GM19397 (cell line): ENCODE results near the gene MIOS.

Source experiments
- ATAC-seq: cut with Tn5 transposase; IDR thresholded peaks from one replicate; pipeline ENCODE4 v1.9.1; 2021; ENCODE audit warnings: mild to moderate bottlenecking, moderate library complexity; ENCODE audit not compliant: unreplicated experiment

The MIOS gene

DNA sequence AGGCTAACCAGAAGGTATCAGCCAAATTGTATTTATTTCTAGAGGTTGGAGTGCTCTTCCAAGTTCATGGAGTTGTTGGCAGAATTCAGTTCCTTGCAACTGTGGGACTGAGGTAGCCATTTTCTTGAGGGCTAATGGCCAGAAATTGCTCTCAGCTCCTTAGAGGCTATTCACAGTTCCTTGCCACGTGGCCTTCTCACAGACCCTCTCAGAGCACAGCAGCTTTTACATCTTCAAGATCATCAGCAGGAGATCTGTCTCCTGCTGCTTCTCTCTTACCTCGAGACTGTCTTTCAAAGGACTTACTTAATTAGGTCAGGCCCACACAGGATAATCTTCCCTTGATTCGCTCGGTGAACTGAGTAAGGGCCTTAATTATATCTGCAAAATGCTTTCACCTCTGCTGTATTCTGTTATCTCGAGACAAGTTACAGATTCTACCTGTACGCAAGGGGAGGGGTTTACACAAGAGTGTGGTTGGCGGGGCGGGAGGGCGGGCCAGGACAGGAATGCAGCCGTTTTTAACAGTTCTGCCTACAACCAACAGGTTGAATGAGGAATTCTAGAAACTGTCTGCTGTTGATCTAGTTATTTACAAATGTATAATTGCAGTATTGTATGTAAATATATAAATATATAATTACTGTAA lies 15.0 kb downstream of the MIOS start:
- ATAC-seq, result no peak

DNA sequence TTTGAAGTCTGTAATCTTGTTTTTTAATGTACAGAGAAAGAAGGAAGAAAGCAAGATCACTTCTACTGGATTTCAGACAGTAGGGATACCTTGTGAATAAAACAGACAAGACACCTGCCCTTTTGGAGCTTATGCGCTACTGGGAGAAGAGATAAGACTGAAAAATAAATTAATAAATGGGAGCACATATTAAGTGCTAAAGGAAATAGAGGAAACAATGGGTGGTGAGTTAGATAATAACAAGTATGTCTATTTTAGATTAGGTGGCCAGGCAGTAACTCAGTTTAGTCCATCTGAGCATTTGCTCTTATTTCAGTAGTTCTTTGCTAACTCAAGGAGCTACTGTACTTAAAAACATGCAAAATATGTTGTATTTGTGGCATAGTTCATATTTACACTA lies 15.9 kb downstream of the MIOS start:
- ATAC-seq, result no peak

DNA sequence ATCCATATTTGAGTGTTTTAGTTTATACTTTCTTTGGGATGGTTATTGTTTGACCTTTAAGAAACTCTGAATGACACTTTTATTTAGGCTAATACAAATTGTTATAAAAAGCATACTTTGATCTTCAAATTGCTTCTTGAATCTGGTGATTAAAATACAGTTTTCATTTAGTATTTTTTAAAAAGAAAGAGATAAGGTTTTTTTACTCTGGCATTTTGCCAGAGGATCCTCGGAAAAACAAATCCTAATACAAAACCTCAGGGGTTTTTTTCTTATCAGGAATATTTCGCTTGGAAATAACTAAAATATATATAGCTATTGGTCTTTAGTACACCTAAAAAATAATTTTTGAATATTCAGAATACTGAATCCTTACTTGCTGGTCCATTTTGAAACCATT lies 17.0 kb downstream of the MIOS start:
- no peak for ATAC-seq

DNA sequence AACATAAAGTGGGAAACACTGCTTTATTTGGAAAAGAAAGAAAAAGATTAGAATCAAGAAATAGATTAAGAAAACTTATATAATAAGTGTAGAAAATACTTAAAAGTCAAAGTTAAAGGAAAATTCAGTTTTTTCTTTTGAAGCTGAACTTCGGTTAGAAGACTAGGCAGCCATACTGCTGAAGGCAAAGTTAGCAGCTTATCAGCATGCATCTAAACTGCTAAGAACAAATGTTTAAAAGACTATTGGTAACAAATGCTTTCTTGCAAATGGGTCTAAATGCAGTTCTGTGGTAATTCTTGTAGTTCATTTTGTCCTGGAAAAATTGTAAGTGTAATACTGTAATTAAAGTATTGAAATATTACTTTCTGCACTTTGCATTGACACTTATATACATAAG lies 18.0 kb downstream of the MIOS start:
- no peak for ATAC-seq

DNA sequence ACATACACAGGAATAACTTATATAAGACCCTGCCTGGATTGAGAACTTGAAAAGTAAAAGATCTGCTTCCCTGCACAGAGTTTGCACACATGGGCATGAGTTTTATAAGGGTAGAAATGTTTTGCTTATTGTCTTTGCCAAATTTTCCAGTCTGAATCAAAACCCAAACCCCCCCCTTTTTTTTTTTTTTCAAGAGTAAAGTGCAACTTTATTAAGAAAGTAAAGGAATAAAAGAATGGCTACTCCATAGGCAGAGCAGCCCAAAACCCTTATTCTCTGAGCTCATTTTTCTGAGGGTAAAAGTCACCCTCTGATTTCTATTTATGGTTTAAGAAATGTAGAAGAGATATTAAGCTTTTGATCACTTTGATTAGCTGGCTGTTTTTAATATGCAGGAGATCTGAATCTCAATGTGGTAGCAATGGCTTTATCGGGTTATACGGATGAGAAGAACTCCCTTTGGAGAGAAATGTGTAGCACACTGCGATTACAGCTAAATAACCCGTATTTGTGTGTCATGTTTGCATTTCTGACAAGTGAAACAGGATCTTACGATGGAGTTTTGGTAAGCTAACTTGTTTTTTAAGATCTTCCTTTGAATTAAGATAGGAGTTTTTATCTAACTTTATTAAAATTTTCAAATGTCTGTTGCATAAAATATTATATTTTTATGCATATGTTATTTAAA lies 18.7 kb downstream of the MIOS start:
- no peak for ATAC-seq

DNA sequence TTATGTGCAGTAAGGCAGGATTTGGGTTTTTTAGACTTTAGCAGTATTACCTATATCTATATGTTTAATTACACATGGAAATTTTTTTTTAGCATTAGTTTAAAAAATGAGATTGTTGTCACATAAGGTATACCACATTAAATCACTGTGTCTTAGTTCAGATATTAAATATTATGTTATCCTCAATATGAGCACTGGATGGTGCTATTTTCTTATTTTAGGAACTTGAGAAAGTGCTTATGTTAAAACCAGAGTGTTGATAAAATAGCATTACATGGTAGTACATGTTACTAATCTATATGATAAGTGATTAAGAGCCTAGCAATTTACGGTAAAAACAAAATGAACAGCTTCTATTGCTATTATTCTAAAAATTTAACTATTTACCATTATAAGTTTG lies 28.8 kb downstream of the MIOS start:
- ATAC-seq, result no peak

DNA sequence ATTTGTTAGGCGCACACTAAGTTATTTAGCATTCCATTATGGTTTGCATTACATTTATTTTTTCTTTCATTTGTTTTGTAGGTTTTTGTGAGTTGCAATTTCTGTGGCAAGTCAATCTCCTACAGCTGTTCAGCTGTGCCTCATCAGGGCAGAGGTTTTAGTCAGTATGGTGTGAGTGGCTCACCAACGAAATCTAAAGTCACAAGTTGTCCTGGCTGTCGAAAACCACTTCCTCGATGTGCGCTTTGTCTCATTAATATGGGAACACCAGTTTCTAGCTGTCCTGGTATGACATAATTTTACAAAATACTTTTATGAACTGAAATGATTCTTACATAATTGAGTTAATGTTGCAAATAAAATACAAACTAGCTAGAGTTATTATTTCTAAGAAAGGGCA lies 29.5 kb downstream of the MIOS start:
- ATAC-seq, result no peak

DNA sequence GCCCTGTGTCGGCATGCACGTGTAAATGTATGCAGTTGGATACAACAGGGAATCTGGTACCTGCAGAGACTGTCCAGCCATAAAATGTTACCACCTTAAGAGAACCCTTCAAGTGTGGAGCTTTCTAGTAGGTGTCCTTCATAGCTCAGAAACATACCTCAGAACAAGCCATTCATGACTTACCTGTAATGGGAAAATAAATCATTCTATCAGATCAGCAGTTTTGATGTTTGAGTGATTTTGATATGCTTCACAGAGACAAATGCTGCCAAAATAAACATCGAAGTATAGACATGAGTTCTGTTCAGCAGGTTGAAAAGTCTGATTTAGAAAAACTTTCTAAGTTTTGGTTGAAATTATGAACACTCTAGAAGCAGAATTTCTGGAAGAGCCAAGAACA lies 40.3 kb downstream of the MIOS start:
- no peak for ATAC-seq

DNA sequence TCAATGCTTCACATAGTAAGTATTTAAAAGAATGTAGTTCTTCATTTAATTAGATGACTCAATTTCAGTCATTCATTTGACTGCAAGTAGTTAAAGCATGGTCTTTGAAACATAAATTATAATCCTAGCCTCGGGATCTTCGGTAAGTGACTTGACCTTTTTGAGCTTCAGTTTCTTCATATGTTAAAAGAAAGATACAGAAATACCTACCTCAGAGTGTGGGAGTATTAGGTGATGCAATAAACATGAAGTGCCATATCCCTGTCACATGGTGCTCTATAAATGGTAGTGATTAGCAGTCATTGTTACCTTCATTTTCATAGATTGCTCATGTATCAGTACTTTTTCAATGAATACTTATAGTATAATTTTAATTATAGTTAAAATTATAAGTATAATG lies 42.6 kb downstream of the MIOS start:
- no peak for ATAC-seq

DNA sequence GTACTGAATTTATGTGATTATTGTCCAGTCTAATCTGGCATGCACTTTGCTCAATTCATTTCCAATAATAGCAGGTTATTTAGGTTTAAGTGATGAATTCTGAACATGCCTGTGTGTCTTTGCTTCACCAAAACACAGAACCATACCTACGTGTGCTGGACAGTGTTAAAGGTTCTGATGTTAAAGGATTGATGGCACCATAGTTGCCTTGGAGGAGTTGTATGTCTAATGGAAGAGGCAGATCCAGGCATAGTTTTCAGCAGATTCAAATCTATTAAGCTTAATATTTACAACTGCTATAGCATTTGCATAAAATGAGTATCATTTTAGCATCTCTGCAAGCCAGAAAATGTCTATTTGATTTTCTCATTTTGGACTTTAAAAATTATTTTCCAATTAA lies 45.8 kb downstream of the MIOS start:
- no peak for ATAC-seq

DNA sequence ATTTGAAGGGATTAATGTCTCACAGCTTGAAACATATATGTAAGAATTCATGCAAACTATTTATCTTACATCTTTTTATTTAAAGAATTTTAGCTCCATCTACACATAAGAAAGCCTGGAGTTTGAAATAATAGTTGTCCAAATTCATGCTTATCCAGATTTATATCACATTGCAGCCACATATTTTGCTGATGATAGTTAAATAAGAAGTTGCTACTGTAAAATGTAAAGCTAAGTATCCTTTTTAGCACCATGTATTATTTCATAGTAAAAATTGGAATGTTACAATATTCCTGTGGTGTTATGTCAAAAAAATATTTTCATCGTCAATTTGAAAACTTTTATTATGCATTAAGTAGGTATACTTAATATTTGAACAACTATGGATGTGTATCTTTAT lies 46.5 kb downstream of the MIOS start:
- no peak for ATAC-seq

DNA sequence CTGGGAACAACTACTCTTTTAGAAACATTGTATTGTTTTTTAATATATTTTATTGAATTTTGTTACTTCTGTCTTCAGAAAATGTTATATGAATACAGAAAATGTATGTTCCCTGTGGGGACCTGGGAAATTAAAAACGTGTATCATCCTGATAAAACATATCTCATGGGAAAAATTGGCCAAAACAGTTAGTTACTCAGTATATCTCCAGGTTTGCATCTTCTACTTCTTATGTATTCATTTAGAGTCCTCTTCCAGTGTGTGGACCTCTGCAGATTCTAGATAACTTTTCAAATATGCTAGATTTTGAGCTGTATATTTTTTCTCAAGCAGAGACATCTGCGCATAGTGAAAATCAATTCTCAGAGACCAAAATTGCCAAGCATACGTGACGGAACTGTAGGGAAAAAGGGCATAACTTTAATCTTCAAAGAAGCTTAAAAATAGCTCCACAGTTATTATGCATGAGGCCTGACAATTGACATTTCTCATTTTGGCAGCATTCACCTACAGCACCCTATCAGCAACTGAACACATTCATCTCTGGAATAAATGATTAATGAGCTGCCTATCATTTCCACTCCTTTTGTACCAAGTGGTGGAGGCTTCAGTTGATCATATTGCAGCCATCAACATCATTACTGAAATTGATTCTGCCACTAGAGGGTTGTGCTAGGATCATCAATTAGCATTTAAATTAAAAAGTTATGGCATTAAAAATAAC lies 47.5 kb downstream of the MIOS start:
- no peak for ATAC-seq

DNA sequence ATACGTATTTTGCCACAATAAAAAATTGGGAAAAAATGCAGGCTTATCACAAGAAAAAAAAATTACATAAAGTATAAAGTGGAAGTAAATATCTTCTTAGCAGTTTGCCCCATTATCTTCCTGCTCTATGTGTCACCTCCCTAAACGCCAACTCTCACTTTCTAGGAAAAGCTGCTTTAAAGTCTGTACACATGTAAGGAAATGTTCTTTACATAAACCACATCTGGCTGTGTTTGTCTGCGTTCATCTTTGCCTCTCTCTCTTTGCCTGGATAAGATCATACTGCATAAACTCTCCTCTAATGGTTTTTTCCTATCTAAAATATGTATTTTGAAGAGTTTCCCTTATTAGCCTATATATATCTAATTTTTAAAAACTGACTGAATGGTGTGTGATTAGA lies 50.9 kb downstream of the MIOS start:
- no peak for ATAC-seq

DNA sequence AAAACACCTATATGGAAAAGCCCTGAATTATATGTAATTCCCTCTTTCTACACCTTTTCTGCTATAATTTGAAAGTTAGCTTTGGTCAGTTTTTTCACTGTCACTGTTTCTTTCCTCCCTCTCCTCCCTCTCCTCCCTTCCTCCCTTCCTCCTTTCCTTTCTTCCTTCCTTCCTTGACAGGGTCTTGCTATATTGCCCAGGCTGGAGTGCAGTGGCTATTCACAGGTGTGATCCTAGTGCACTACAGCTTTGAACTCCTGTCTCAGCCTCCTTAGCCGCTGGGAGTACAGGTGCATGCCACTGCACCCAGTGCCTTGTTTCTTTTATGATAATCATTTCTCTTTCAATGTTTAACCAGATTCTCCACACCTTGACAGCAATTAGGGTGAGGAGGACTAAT lies 51.7 kb downstream of the MIOS start:
- no peak for ATAC-seq

DNA sequence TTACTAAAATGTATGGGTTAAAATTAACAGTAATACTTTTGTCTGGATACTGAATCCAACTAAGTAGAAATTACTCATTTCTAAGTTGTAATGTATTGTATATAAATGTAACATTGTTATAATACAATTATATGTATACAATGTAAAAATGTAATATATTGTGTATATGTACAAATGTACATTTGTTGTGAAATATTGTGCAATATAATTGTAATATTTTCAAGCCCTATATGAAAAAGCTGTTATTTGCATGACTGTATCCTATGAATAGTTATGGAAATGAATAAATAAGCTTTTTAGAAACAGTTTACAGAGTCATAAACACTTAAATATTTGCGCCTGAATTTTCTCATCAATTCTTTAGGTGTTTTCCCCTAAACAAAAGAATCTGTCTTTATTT lies 53.6 kb downstream of the MIOS start:
- ATAC-seq, result no peak

DNA sequence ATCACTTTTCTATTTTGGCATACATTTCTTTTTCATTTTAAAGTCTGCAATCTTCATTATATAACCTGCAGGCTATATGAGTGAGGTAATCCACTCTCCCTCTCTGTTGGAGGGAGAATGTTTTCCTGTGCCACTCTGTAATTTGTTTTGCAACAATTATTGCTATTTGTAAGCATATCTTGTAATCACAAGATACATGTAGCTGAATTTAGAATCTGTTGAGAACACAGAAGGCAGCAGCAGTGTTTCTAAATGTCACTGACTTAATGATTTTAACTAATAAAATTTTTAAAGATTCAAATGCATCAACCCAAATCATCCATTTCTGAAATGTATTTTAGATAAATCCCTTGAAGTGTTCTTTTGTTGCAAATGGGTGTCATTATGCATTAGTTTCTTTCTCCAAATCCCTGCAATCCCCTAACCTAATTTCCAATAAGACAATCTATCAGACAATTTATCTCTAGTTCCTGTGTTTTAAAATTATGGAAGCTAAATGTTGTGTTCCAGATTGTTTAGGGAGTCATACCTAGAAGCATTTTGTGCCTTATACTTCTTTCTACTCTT lies 54.0 kb downstream of the MIOS start:
- no peak for ATAC-seq

DNA sequence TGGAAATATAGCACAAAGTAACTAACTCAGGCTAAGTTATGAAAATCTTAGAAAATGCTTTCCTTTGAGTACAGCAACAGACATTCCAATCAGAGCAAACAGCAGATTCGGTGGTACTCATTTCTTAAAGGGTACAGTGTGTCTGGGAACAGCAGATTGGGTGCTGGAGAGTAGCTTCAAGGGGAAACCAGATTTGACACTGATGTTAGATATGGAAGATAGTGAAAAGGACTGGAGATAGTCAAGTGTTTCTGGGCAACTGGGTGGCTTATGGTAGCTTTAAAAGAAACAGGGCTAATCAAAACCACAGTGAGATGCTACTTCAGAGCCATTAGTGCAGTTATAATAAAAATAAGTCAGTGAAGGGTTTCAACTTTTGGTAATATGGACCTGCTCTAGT lies 61.8 kb downstream of the MIOS start:
- ATAC-seq, result no peak

DNA sequence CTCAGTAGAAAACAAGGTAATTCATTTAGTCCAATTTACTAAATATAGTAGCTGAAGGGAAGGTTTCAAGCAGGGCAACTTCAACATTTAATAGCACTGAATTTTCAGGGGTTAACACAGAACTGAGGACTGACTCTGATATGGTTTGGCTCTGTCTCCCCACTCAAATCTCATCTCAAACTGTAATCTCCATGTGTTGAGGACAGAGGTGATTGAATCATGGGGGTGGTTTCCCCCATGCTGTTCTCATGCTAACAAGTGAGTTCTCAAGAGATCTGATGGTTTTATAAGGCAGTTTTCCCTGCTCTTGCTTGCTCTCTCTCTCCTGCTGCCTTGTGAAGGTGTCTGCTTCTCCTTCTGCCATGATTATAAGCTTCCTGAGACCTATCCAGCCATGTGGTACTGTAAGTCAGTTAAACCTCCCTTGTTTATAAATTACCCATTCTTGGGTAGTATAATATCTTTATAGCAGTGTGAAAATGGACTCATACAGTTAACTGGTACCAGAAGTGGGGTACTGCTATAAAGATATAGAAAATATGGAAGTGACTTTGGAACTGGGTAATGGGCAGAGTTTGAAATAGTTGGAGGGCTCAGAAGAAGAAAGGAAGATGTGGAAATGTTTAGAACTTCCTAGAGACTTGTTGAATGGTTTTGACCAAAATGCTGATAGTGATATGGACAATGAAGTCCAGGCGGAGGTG lies 64.1 kb downstream of the MIOS start:
- ATAC-seq, result no peak

DNA sequence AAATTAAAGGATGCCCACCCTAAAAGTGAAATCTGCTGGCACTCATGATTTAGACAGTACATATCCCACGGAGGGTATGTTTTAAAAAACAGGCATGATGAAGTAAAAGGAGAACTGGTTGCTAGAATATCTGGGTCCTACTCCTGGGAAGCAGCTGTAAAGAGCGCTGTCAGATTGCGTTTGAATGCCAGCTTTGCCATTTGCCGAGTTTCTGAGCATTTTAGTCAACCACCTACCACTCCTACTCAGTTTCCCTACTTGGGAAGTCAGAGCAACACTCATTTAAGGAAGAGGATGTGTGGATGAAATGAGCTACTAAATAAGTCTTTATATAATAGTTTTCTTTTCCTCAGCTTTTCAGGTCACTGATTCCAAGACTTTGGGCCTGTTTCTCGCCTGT lies 72.7 kb downstream of the MIOS start:
- ATAC-seq, result no peak

DNA sequence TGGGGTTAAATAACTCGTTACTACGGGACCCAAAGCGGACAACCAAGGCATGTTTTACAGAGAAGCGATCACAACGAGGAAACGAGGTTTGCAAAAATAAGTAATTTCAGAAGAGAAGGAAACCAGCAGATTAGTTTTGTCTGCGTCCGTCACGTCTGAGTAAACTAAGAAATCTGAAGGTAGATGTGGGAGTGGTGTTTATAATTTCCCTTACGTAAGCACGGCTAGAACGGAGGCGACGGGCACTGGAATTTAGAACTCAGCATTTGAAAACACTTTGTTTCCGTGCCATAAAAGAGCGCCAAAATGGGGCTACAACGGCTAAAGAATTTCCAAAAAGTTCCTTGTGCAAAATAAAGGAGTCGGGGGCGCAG lies 73.2 kb downstream of the MIOS start:
- no peak for ATAC-seq
